Ishikawa (cell line): Measurements from ENCODE around the gene EPS15.

ENCODE experiments used
- CEBPB ChIP-seq: IDR thresholded peaks from 2 replicates; pipeline ENCODE4 v1.6.1; 2012
- CREB1 ChIP-seq: IDR thresholded peaks from 2 replicates; pipeline ENCODE4 v1.6.1; 2012; ENCODE audit warnings: low read depth
- EGR1 ChIP-seq: IDR thresholded peaks from 2 replicates; pipeline ENCODE4 v1.6.1; 2012
- FOXM1 ChIP-seq: IDR thresholded peaks from 2 replicates; pipeline ENCODE4 v1.6.1; 2012; ENCODE audit warnings: low read depth, borderline replicate concordance
- NFIC ChIP-seq: IDR thresholded peaks from 2 replicates; pipeline ENCODE4 v1.6.1; 2012
- RAD21 ChIP-seq: IDR thresholded peaks from 2 replicates; pipeline ENCODE4 v1.6.1; 2012; ENCODE audit warnings: low read depth
- TAF1 ChIP-seq: IDR thresholded peaks from 2 replicates; pipeline ENCODE4 v1.6.1; 2012; ENCODE audit warnings: low read depth, mild to moderate bottlenecking
- TCF12 ChIP-seq: IDR thresholded peaks from 2 replicates; pipeline ENCODE4 v1.6.1; 2012; ENCODE audit warnings: low read depth
- TEAD4 ChIP-seq: IDR thresholded peaks from 2 replicates; pipeline ENCODE4 v1.6.1; 2012
- YY1 ChIP-seq: IDR thresholded peaks from 2 replicates; pipeline ENCODE4 v1.6.1; 2012; ENCODE audit warnings: low read depth
- ZBTB7A ChIP-seq: IDR thresholded peaks from 2 replicates; pipeline ENCODE4 v1.6.1; 2012; ENCODE audit warnings: low read depth
- TF ChIP-seq, protein P1 (sequence below): IDR thresholded peaks from 2 replicates; pipeline ENCODE4 v1.6.1; 2012
- TF ChIP-seq, protein P2 (sequence below): IDR thresholded peaks from 2 replicates; pipeline ENCODE4 v1.6.1; 2012; ENCODE audit warnings: low read depth, mild to moderate bottlenecking
- TF ChIP-seq, protein P3 (sequence below): IDR thresholded peaks from 2 replicates; pipeline ENCODE4 v1.6.1; 2012

EPS15 gene

DNA sequence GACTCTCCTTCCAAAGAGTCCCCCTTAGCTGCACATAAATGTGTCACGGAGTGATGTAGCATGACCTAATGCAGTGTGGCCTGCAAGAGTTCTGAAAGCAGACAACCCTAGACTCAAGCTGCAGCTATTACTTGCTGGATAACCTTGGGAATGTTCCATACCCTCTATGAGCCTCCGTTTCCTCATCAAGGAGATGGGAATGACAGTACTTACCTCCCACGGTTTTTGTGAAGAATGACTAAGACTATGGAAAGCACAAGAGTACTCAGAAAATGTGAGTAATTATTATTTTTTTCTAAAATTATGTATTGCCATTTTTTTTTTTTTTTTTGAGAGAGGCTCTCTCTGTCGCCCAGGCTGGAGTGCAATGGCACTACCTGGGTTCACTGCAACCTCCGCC is 191.7 kb downstream of the EPS15 start:
- no peak for TF ChIP-seq RAD21

DNA sequence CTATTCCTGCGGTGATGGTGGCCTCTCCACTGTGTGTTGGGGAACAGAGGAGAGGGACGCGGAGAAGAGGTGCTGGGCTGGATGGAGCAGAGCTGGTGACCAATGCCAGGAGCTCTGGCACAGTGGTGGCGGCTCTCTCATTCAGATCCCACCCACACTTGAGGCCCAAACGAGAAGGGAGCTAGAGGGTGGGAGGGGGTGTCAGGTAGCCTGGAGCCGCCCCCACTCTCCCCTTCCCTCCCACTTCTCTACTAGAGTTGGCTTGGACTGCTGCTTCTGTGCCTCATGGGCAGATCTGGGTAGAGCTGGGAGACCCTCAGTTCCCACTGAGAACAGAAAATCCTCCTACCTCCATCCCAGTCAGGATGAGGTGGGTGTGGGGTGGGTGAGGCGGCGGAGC is 192.2 kb downstream of the EPS15 start:
- no peak for TF ChIP-seq FOXM1
- TF ChIP-seq CEBPB = no peak
- TF ChIP-seq YY1 = no peak
- TF ChIP-seq EGR1 = no peak
- TF ChIP-seq RAD21 = no peak
- no peak for TF ChIP-seq CREB1
- TF ChIP-seq TEAD4 = no peak
- no peak for TF ChIP-seq ZBTB7A
- TF ChIP-seq, protein P1, sequence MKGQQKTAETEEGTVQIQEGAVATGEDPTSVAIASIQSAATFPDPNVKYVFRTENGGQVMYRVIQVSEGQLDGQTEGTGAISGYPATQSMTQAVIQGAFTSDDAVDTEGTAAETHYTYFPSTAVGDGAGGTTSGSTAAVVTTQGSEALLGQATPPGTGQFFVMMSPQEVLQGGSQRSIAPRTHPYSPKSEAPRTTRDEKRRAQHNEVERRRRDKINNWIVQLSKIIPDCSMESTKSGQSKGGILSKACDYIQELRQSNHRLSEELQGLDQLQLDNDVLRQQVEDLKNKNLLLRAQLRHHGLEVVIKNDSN = no peak
- TF ChIP-seq TAF1 = no peak

DNA sequence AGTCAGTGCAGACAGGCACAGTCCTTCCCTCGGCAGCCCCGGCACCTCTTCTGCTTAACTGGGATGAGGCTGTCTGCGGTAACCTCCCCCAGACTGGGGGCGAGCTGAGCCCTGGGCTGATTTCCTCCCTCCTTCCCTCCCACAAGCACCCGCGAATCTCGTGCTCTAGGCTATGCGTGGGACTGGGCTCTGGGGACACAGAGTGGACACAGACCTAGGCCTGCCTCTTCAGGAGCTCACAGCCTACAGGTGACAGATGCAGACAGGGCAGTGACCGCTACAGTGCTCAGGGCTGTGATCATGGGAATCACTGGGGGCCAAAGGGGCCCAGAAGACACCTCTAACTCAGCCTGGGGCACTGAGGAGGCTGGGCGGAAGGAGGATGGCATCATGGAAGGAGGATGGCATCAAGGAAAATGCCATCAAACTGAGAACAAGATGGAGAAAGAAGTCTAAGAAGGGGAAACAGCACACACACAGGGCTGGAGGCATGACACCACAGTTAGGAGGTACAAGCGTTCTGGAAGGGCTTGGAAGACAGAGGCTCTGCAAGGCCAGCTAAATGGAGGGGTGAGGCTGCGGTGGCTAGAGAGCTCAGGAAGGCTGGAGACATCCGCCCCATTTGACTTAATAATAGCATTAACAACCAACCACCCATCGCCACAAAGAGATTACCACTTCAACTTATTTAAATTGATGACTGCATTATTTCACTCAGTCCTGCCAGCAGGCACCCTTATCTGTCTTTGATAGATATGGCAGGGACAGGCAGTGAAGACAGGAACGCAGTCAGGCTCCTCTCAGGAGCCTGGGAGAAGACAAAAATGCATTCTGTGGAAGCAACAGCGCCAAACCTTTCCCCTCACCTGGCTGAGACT is 192.9 kb downstream of the EPS15 start:
- TF ChIP-seq, protein P2, sequence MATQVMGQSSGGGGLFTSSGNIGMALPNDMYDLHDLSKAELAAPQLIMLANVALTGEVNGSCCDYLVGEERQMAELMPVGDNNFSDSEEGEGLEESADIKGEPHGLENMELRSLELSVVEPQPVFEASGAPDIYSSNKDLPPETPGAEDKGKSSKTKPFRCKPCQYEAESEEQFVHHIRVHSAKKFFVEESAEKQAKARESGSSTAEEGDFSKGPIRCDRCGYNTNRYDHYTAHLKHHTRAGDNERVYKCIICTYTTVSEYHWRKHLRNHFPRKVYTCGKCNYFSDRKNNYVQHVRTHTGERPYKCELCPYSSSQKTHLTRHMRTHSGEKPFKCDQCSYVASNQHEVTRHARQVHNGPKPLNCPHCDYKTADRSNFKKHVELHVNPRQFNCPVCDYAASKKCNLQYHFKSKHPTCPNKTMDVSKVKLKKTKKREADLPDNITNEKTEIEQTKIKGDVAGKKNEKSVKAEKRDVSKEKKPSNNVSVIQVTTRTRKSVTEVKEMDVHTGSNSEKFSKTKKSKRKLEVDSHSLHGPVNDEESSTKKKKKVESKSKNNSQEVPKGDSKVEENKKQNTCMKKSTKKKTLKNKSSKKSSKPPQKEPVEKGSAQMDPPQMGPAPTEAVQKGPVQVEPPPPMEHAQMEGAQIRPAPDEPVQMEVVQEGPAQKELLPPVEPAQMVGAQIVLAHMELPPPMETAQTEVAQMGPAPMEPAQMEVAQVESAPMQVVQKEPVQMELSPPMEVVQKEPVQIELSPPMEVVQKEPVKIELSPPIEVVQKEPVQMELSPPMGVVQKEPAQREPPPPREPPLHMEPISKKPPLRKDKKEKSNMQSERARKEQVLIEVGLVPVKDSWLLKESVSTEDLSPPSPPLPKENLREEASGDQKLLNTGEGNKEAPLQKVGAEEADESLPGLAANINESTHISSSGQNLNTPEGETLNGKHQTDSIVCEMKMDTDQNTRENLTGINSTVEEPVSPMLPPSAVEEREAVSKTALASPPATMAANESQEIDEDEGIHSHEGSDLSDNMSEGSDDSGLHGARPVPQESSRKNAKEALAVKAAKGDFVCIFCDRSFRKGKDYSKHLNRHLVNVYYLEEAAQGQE = no peak
- TF ChIP-seq, protein P3, sequence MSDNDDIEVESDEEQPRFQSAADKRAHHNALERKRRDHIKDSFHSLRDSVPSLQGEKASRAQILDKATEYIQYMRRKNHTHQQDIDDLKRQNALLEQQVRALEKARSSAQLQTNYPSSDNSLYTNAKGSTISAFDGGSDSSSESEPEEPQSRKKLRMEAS = no peak

DNA sequence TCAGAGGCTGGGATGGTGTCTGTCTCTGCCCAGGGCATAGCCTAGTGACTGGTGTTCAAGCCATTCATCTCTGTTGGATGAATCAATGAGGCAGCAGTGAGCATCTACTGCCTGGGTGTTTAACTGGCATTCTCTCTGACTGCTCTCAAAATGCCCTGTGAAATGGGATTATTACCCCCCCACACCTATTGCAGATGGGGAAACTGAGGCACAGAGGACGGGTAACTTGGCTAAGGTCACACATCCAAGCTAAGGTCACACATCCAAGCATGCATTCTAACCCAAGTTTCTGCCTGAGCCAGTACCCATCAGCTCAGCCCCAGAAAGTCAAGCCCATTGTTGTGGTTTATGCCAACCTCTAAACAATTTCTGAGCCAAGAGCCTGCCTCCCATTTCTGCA is 193.7 kb downstream of the EPS15 start:
- TF ChIP-seq YY1 (no peak), RAD21 (no peak), CEBPB (no peak), TCF12 (no peak)
- TF ChIP-seq, protein P3 = no peak

DNA sequence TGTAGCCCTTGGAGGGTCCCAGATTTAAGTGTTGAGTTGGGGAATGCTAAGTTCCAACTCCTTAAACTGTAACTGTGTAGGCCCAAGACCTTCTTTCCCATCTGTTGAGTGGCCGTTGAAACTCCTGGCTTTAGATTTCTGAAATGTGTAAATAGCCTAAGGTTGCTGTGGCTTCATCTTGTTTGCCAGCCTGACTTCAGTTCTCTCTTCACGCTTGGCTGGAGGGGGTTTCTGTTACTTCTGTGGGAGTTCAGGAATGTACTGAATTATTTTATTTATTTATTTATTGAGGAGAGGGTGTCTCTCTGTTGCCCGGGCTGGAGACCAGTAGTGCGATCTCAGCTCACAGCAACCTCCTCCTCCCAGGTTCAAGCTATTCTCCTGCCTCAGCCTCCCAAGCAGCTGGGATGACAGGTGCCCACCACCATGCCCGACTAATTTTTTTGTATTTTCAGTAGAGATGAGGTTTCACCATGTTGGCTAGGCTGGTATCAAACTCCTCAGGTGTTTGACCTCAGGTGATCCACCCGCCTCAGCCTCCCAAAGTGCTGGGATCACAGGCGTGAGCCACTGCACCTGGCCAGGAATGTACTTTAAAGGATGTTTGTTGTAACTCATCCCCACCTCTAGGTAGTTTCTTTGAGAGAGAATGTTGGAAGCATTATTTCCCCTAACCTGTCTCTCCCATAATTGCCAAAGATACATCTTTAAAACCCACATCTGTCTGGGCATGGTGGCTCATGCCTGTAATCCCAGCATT is 194.6 kb downstream of the EPS15 start:
- TF ChIP-seq CEBPB (no peak), NFIC (no peak), FOXM1 (no peak), EGR1 (no peak), RAD21 (no peak), TAF1 (no peak), TEAD4 (no peak), YY1 (no peak), CREB1 (no peak), ZBTB7A (no peak)
- TF ChIP-seq, protein P3 = no peak
- TF ChIP-seq, protein P2 = no peak
- TF ChIP-seq, protein P1 = no peak

DNA sequence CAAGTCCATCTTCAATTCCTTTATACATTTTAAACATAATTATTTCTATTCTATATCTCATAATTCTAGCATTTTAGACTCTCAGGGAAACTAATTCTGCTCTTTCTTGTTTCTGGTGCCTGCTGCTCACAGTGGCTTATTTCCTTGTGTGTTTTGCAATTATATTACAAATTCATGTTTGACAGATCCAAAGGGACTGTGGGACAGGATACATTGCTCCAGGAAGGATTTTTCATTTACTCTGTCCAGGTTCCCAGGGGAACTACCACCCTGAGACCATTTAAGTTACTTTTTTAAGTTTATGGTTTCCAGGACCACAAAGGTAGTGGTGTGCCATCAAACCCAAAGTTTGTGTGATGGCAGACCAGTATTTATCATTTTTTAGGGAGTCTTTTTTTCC is 195.3 kb downstream of the EPS15 start:
- no peak for TF ChIP-seq EGR1
- TF ChIP-seq, protein P1 = no peak
- TF ChIP-seq YY1 = no peak
- TF ChIP-seq FOXM1 = no peak
- no peak for TF ChIP-seq CEBPB
